ENCODE measurements around the gene RRP36.
A peak's percentile ranks its signal among the peaks of the same experiment; 100 is the strongest.
"Not testable (repeated sequence)": the region's sequence is repeated elsewhere in the genome, so short reads cannot be mapped to it uniquely, and the experiment has no call there.

The RRP36 gene, protein sequence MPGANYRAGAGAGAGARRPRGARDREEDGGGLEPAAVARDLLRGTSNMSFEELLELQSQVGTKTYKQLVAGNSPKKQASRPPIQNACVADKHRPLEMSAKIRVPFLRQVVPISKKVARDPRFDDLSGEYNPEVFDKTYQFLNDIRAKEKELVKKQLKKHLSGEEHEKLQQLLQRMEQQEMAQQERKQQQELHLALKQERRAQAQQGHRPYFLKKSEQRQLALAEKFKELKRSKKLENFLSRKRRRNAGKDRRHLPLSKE

DNA sequence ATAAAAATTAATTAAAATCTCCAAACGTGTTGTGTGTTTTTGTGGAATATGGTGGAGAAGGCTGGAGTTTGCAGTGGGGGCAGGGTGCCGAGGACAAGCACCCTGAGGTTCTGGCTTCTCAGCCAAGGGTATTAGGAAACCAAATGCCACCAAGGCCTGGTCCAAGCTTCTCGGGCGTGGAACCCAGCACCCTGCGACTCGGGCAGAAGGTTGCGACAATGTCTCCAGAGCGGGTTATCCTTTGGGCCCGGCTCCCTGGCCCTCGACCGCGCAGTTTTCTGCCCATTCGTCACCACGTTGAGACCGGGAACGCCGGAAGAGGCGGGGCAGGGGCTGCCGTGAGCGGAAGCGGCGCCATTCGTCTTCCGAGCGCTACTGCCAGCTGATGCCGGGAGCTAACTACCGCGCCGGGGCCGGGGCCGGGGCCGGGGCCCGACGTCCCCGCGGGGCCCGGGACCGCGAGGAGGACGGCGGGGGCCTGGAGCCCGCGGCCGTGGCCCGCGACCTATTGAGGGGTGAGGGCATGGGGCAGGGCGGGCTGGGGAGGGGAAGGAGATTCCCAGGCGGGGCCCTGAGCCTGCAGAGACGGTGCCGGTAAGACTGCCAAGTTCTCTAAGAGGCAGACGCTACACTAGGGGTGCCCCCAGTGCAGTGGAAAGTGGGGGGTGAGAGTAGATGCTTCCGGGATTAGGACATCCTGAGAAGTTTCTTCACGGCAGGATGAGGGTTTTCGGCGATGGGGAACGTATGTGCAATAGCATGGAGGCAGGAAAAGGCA lies at the start of gene RRP36:
RRP36 (plus strand) TSS at position 354 of the 778 bp plus-strand sequence; CDS start at position 386, 32 bp downstream.
- DNase-seq (ENCODE audit: low read depth), result no peak

DNA sequence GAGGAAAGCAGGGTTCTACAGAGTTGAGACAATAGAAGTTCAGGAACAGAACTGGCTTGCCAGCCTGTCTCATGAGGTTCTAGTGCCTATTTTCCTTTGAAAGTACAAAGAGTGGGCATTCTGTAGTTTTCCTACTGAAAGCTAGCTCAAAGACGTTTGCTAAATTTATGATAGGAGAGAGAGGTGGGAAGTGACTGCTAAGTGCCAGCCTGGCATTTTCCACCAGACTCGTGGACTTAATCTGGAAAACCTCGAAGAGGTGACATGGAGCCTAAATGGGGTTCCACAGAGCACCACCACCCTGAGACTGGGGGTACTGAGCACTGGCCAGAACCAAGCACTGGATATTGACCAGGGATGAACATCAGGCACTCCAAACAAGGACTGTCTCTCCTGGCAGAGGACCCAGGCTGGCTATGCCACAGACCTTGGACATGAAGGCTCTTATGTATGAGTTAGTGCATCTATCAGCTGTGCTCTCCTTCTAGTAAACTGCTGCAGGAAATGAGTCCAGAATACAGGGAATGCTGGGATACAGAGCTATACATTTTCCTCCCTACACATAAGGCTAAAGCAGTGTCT lies 49.6 kb upstream of the RRP36 start:
- DNase-seq (ENCODE audit: low read depth), result no peak

DNA sequence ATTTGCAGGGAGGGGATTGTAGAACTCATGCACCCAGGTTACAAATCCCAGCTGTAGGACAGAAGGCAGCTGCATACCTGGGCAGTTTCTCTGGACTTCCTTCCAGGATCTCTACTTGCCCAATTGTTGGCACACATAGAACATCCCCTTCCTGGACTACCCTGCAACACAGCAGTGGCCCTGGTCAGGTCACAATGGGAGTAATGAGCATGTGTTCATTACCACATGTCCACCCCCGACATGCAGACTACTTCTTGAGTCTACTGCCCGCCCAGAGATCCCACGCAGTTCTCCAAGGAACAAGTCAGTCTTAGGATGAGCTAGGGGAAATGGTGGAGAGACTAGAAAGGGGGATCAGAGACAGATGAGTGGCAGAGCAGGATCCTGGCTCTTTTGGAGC lies 47.5 kb upstream of the RRP36 start:
- no peak for DNase-seq (ENCODE audit: low read depth)

DNA sequence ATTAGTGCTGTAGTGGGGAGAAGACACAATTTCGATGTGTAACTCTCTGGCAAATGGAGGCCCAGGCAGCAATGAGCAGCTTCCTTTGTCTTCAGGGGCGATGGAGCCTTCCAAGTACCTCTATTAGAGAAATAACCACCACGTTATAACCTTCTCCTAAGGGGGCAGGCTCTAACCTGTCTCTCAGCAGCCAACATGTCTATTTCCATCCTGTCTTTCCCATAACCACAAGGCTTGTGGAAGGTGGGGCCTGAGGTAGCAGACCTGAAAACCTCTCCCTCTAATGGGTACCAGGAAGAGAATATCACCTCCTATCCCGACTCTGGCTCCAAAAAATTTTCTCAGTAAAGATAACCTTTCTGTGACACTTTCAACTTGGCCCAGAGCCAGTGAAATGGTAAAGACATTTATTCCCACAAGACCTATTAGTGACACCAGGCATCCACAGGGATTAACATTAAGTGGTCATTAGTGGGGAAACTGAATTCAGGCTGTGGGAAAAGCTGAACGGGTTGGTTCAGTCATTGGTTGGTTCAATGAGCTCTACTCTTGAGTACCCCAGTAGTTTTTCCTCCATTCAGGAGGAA lies 46.4 kb upstream of the RRP36 start:
- no peak for DNase-seq (ENCODE audit: low read depth)

DNA sequence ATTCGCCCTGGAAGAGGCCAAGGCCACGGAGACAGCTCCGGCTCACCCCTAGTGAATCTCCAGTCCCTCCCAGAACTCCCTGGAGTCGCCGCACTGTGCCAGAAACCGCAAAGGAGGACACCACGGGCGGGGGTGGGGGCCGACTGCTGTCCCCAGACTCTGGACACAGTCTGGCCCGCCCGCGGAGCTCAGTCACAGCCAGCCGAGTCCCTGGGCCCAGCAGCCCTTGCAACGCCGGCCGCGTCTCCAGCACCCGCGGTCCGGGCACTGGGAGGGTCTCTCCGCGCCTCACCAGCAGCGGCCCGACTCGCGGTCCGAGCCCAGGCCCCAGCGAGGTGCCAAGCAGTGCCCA lies 43.0 kb upstream of the RRP36 start:
- DNase-seq (ENCODE audit: low read depth), result no peak

DNA sequence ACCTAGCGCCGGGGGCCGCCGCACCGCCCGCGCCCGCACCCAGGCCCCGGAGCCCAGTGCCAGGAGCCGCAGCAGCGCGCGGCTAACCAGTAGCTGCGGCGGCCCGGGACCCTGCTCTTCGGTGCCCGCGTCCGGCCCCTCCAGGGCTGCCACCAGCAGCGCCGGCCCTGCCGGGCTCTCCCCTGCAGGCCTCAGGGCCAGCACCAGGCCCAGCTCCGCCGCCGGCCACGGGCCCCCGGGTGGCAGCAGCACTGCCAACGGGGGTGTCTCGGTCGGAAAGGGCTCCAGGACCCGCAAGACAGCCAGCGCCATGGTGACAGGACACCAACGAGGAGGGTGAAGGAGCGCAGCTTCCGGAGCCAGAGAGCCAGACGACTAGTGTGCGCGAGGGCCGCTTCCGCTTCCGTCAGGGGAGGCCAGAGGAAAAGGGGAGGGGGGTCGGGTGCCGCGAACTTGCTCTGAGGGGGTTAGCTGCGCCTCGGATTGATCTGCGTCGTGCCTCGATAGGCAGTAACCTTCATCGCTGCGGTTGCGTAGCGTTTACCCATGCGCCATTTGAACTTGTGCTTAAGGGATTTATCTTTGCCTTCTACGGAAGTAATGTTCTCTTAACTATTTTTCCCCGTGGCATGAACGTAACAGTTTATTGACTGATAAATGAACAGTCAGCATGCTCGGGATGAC lies 42.4 kb upstream of the RRP36 start, which contains the start of gene PEX6:
PEX6 (minus strand) TSS at position 343 of the 684 bp plus-strand sequence; CDS start at position 312, 31 bp downstream.
- DNase-seq (ENCODE audit: low read depth), result peak; percentile 89

DNA sequence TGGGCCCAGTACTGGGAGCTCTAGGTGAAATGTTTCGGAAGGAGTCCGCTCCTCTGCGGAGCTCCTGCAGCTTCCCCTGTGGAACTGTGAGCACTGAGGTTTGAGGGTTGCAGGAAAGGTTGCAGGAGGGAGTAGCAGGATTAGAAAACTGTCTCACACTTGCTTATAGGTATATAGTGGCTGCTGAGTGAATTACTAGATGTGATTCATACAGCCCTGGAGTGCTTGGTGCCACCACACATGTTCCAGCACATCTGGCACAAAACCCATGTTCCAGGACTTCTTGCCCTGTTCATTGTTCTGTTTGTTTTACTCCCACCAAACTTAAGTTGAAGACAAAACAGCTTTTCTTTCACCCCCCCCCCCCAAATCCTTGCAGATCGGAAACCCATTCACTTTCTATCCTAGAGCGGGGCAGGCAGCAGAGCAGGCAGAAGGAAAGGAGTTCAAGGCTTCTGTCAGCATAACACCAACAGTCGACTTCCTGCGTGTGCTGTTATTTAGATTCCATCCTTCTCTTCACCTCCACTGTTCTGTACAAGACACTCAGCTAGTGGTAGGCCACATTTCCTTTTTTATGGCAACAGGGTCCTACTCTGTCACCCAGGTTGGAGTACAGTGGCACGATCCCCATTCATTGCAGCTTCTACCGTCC lies 41.8 kb upstream of the RRP36 start:
- no peak for DNase-seq (ENCODE audit: low read depth)

DNA sequence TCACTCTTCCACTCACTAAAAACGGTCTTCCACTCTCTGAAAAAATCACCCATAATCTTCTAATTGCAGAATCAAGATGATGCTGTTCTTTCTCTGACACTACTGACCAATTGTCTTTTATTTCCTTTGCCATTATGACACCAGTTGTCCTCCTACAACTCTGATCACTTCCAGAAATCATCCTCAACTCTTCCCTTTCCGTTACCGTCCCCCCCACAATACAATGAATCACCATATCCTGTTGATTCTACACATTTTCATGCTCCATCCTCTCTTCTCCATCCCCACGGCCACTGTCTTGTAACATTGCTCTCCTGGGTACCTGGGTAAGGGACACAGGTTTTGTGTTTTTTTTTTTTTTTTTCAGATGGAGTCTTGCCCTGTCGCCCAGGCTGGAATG lies 39.6 kb upstream of the RRP36 start:
- DNase-seq (ENCODE audit: low read depth), result no peak

DNA sequence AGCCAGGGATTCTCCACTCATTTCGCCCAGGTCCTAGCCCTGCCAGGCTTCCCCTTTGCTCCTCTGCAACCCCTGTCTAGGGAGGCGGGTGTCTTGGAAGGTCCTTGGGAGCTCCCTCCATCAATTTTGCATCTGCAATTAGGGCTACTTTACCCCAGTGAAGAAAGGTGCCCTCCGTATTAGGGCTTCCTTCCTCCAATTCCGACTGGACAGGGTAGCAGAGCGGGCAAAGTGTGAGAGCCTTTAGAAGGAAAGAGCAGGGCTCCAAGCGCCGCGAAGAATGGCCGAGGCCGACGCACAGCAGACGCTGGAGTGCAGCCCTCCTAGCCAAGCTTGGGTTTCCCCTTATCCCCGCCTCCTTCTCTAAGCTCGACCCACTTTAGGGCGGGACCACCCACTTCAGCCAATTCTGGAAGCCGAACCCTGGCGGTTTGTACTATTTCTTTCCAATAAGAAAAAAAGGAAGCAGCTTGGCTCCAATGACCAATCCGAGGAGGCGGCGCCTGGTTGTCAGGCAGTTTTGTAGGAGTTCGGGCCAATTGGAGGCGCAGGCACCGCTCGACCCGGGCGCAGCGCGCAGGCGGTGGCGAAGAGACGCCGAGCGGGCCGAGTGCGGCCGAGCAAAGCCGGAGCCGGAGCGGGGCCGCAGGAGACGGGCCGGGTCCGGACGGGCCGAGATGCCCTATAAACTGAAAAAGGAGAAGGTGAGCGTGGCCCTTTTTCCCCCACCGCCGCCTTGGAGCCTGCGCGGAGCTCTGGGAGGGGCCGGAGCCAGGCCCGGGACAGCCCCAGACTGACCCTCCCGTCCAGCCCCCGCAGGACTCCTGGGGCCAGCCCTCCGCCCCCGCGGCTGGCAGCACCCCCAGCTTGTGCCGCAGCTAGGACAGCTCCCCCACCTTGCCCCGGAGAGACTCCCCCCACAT lies 37.2 kb upstream of the RRP36 start, which contains the start of gene PPP2R5D:
PPP2R5D (plus strand) TSS at position 570 of the 923 bp plus-strand sequence; CDS start at position 678, 108 bp downstream.
- DNase-seq (ENCODE audit: low read depth), result peak; percentile 88

DNA sequence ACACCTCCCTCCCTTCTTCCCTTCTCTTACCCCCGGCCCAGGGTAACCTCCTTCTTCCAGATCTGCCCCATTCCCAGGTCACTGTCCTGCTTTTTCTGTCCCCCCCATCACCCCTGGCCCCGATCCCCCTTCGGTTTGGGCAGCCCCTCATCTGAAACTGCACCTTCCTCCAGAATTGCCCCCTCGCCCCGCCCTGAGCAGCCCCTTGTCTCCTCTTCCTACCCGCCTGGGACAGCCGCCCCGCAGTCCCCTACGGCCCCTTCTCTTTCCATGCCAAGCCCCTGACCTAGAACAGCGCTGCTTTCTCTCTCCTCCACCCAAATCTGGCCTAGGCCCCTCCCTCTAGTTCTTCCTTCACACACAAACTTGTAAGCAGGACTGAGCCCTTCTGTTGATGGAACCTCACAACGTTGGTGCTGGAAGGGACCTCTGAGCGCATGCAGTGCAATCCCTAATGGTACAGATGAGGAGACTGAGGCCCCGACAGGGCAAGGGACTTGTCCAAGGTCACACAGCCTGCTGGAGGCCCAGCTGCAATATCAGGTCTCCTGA lies 36.4 kb upstream of the RRP36 start:
- DNase-seq (ENCODE audit: low read depth), result no peak

DNA sequence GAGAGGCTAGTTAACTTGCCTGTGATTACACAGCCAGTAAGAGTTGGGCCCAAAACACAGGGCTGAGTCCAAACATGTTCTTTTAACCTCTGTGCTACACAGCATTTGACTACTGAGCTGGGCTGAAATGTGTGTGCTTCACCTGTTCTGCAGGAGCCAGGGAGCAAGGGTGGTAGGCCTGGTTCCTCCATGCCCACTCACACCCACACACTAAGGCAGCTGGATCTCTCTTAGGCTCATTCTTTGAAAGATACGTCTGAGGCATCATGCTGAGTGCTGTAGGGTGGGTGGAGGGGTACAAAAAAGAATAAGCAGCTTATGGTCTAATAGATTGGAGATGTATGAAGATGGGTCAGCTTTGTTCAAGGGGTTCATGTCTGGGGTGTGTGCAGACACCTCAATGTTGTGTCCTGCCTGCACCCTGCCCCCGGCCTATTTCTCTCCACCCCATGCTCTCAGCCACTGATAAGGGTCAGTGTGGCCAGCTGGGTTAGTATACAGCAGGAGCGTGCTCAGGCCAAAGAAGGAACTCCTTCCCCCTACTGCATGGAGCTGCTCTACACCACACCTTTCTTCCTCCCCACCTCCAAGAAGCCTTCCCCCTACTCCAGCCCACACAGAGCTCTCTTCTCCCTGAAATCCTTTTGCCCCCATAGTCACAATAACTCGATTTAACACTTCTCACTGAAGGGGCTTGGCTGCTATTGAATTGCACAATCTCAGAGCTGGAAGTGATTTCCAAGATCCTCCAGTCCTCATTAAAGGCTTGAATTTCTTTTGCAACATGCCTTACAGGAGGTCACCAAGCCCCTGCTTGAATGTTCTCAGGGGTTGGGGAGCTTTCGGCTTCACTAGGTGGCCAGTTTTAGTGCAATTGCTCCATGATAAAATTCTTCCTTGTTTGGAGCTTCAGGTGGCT lies 33.6 kb upstream of the RRP36 start:
- no peak for DNase-seq (ENCODE audit: low read depth)

DNA sequence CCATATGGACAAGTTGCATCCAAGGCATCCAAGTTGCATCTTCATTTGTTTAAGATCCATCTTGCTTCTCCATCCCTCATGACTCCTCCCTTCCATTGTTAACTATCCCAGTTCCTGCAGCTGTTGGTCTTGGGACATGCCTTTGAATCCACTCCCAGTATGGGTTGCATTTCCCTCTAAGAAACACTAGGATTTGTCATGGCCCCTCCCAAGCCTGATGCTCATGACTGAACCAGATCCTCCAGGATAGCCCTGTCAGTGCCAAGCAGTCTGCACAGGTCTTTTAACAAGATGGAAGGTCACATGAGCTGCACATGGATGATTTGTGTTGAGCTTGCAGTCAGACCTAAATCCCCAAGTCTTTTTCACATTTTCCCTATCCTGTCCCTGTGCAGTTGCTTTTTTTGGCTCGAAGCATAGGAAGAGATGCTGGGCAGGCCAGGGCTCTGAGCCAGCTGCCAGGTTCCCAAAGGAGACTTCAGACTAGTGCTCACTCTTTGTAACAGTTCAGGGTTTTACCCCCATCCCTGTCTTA lies 32.9 kb upstream of the RRP36 start:
- no peak for DNase-seq (ENCODE audit: low read depth)

DNA sequence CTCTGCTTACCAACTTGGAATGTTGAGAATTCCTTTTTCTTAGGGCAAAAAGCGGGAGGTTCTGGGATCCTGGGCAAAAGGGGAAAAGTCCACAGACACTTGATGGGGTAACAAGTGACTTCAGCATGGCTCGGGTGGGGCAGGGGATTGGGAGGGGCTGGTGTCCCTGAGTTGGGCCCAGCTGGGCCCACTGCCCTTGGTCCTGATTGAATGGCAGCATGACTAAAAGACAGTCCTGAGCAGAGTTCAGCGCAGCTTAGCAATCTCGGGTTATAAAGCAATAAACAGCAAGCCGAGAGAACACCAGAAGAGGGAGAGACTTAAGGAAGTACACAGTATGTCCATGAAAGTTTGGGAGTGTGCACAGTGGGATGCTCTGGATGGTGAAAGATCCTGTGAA lies 31.5 kb upstream of the RRP36 start:
- no peak for DNase-seq (ENCODE audit: low read depth)

DNA sequence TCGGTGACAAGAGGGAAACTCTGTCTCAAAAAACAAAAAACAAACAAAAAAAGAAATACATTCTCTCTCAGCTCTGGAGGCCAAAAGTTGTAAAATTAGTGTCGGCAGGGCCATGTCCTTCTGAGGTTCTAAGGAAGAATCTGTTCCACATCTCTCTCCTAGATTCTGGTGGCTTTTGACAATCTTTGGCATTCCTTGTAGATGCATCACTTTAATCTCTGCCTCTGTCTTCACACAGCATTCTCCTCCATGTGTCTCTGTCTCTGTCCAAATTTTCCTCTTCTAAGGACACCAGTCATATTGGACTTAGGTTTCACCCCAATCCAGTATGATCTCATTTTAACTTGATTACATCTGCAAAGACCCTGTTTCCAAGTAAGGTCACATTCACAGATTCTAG lies 28.0 kb upstream of the RRP36 start:
- DNase-seq (ENCODE audit: low read depth), result no peak

DNA sequence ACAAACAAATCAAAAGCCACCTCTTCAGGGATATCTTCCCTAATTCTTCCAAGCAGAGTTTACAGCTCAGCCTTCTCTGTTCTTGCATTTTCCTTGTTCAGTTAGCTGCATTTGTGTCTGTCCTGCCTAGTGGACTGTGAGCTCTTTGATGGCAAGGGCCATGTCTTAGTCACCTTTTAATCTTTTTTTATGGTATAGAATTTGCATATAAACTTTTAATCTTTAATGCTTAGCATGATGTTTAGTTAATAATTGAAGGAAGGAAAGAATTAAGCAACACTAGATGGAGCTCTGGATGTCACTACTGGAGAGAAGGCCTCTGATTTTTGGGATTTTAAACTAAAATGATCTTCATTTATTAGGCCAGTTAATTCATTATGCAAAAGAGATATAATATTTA lies 24.9 kb upstream of the RRP36 start:
- DNase-seq (ENCODE audit: low read depth), result no peak

DNA sequence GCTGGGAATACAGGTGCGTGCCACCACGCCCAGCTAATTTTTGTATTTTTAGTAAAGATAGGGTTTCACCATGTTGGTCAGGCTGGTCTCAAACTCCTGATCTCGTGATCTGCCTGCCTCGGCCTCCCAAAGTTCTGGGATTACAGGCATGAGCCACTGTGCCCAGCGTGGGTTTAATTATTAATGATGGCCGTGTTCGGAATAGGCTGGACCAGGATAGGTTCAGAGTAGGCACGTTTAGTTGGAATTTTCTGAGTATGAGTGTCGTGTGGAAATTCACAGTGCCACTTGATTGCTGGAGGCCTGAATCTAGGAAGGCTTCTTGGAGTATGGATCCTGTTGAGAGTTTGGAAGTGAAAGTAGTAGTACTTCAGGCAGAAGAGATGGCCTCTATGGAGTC lies 23.2 kb upstream of the RRP36 start:
- DNase-seq (ENCODE audit: low read depth), result not testable (repeated sequence)

DNA sequence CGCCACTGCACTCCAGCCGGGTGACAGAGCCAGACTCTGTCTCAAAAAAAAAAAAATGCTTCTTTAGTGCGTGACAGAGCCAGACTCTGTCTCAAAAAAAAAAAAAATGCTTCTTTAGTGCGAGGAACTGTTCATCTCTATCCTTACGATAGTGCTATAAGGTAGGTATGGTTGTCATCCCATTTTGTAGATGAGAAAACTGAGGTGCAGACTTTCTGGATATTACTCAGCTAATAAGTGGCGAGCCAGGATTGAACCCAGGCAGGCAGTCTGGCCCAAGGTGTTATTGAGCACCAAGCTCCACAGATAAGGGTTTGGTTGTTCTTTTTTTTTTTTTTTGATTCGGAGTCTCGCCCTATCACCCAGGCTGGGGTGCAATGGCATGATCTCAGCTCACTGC lies 19.6 kb upstream of the RRP36 start:
- no peak for DNase-seq (ENCODE audit: low read depth)

DNA sequence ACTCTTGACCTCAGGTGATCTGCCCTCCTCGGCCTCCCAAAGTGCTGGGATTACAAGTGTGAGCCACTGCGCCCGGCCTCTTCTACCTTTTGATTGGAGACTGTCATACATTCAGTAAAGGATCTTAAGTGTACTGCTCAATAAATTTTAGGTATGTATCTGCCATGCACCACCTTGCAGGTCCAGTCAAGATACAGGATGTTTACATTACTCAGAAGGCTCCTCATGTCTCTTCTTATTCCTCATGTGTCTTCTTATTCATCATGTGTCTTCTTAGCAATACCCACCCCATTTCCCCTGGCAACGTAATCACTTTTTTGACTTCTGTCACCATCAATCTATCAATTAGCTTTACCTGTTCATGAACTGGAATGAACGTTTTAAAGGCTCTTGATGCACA lies 15.6 kb upstream of the RRP36 start:
- DNase-seq (ENCODE audit: low read depth), result no peak

DNA sequence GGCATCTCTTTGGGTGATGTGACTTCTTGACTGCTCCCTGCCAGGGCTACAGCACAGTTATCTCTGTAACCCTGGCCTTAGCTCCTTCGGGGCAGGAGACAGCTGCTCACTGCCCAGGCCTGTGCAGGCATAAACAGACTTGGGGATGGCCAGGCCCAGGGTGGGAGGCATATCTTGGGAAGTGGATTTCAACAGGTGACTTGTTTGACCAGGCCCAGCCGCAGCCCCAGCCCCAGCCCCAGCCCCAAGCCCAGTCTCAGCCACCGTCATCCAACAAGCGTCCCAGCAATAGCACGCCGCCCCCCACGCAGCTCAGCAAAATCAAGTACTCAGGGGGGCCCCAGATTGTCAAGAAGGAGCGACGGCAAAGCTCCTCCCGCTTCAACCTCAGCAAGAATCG lies 15.2 kb upstream of the RRP36 start:
- DNase-seq (ENCODE audit: low read depth), result no peak
